HG03064 (cell line): ENCODE data around the gene CLDND1.
A peak's percentile ranks its signal among the peaks of the same experiment; 100 is the strongest.

ENCODE experiments used
- ATAC-seq: cut with Tn5 transposase; IDR thresholded peaks from one replicate; pipeline ENCODE4 v1.9.1; 2021; ENCODE audit warnings: low read depth; ENCODE audit not compliant: unreplicated experiment

Gene CLDND1

GRCh38 chr3:98552232-98553020 is 29.7 kb upstream of the CLDND1 start:
- ATAC-seq: no peak

- ATAC-seq: no peak
Measured at GRCh38 chr3:98551754-98552153, 29.1 kb upstream of the CLDND1 start.

- no peak for ATAC-seq
Measured at GRCh38 chr3:98551236-98551635, 28.5 kb upstream of the CLDND1 start.

- no peak for ATAC-seq
Measured at GRCh38 chr3:98550833-98551232, 28.1 kb upstream of the CLDND1 start.

- ATAC-seq: no peak
Measured at GRCh38 chr3:98548544-98548943, 25.8 kb upstream of the CLDND1 start.

- no peak for ATAC-seq
Measured at GRCh38 chr3:98545940-98546339, 23.2 kb upstream of the CLDND1 start.

GRCh38 chr3:98542623-98543022 is 19.9 kb upstream of the CLDND1 start:
- ATAC-seq: no peak

- ATAC-seq: no peak
Measured at GRCh38 chr3:98541695-98542094, 19.0 kb upstream of the CLDND1 start.

- ATAC-seq: peak; percentile 42
Measured at GRCh38 chr3:98540346-98540745, 17.6 kb upstream of the CLDND1 start.

- peak; percentile 74 for ATAC-seq
Measured at GRCh38 chr3:98536456-98537017, 13.8 kb upstream of the CLDND1 start.

- ATAC-seq: no peak
Measured at GRCh38 chr3:98534734-98535133, 12.0 kb upstream of the CLDND1 start.

- no peak for ATAC-seq
Measured at GRCh38 chr3:98534168-98534567, 11.5 kb upstream of the CLDND1 start.

GRCh38 chr3:98532709-98533571 is 10.2 kb upstream of the CLDND1 start:
- no peak for ATAC-seq

GRCh38 chr3:98532275-98532637 is 9.6 kb upstream of the CLDND1 start:
- no peak for ATAC-seq

GRCh38 chr3:98531622-98532274 is 9.0 kb upstream of the CLDND1 start, which contains the start of gene GPR15:
Gene GPR15, plus strand, starts transcription at chr3:98531978. Its CDS starts 56 bp downstream, at chr3:98532034.
- peak; percentile 20 for ATAC-seq

GRCh38 chr3:98530676-98531075 is 8.0 kb upstream of the CLDND1 start:
- no peak for ATAC-seq

GRCh38 chr3:98529856-98530459 is 7.3 kb upstream of the CLDND1 start:
- no peak for ATAC-seq

- ATAC-seq: no peak
Measured at GRCh38 chr3:98528474-98529346, 6.0 kb upstream of the CLDND1 start.

- ATAC-seq: no peak
Measured at GRCh38 chr3:98525494-98525893, 2.8 kb upstream of the CLDND1 start.
